GM23338 (cell line): ENCODE measurements around the gene KCTD18. TPM values are rescaled to one million over a fixed set of nuclear protein-coding genes. Genes with fewer than 3 reads are reported as not detected.

Experiments used
- ATAC-seq: fragments of 200-7000 bp; cut with Tn5 transposase; 3 replicates; pipeline ENCODE4 v1.9.1; 2020
- DNase-seq: peaks from one replicate; pipeline ENCODE4 v3.0.0-alpha.2; 2015; ENCODE audit warnings: low spot score
- H2AFZ ChIP-seq: fragments of 200-600 bp; sonication (generic); 2 replicates; pipeline ENCODE4 v1.8.0; 2016; ENCODE audit warnings: antibody characterized with exemption, mild to moderate bottlenecking, moderate library complexity
- H3F3A ChIP-seq: fragments of 200-600 bp; sonication (generic); replicated peaks from 2 replicates; pipeline ENCODE4 v1.8.0; 2017; ENCODE audit warnings: antibody characterized with exemption, mixed run types, low read depth
- H3K27ac ChIP-seq: fragments of 200-600 bp; sonication (generic); 2 replicates; pipeline ENCODE4 v1.6.1; 2016; ENCODE audit warnings: low read depth
- H3K27me3 ChIP-seq: fragments of 200-600 bp; sonication (generic); 2 replicates; pipeline ENCODE4 v1.8.0; 2016; ENCODE audit warnings: mild to moderate bottlenecking, mixed run types, moderate library complexity; ENCODE audit not compliant: insufficient read depth
- H3K36me3 ChIP-seq: fragments of 200-600 bp; sonication (generic); 2 replicates; pipeline ENCODE4 v1.8.0; 2016; ENCODE audit warnings: mild to moderate bottlenecking; ENCODE audit not compliant: insufficient read depth
- H3K4me1 ChIP-seq: fragments of 200-600 bp; sonication (generic); 2 replicates; pipeline ENCODE4 v1.8.0; 2016; ENCODE audit warnings: mild to moderate bottlenecking, moderate library complexity; ENCODE audit not compliant: insufficient read depth
- H3K4me2 ChIP-seq: fragments of 200-600 bp; sonication (generic); 2 replicates; pipeline ENCODE4 v1.7.1; 2017; ENCODE audit warnings: mixed run types
- H3K4me3 ChIP-seq: fragments of 200-600 bp; sonication (generic); 2 replicates; pipeline ENCODE4 v1.6.1; 2016; ENCODE audit warnings: mixed run types
- H3K79me2 ChIP-seq: fragments of 200-600 bp; sonication (generic); replicated peaks from 2 replicates; pipeline ENCODE4 v1.8.0; 2017; ENCODE audit warnings: mild to moderate bottlenecking; ENCODE audit not compliant: insufficient read depth
- H3K9me2 ChIP-seq: fragments of 200-600 bp; sonication (generic); 2 replicates; pipeline ENCODE4 v1.8.0; 2017; ENCODE audit not compliant: insufficient read depth
- H4K20me1 ChIP-seq: fragments of 200-600 bp; sonication (generic); replicated peaks from 2 replicates; pipeline ENCODE4 v1.8.0; 2017; ENCODE audit warnings: mild to moderate bottlenecking; ENCODE audit not compliant: insufficient read depth
- H3K27ac Mint-ChIP-seq: 2 replicates; pipeline ENCODE4 v1.8.0; 2020; ENCODE audit warnings: inconsistent platforms, mild to moderate bottlenecking, moderate library complexity, mixed read lengths
- H3K27me3 Mint-ChIP-seq: 3 replicates; pipeline ENCODE4 v1.8.0; 2022; ENCODE audit warnings: low read depth, mild to moderate bottlenecking, moderate library complexity, mixed read lengths, inconsistent platforms; ENCODE audit not compliant: insufficient read depth, poor library complexity
- H3K36me3 Mint-ChIP-seq: 3 replicates; pipeline ENCODE4 v1.8.0; 2021; ENCODE audit warnings: low read depth, mild to moderate bottlenecking, inconsistent platforms, moderate library complexity, mixed read lengths
- H3K4me1 Mint-ChIP-seq: 3 replicates; pipeline ENCODE4 v1.8.0; 2020; ENCODE audit warnings: mild to moderate bottlenecking, inconsistent platforms, mixed read lengths
- H3K4me3 Mint-ChIP-seq: 3 replicates; pipeline ENCODE4 v1.8.0; 2021; ENCODE audit warnings: moderate library complexity, mild to moderate bottlenecking, inconsistent platforms, mixed read lengths
- H3K9me3 Mint-ChIP-seq: 3 replicates; pipeline ENCODE4 v1.8.0; 2020; ENCODE audit warnings: moderate library complexity, mild to moderate bottlenecking, inconsistent platforms, mixed read lengths
- CREB1 ChIP-seq: fragments of 250-450 bp; sonication (Bioruptor Pico); IDR thresholded peaks from 2 replicates; pipeline ENCODE4 v1.5.0; 2020; ENCODE audit warnings: low read depth, mild to moderate bottlenecking, moderate library complexity
- CTCF ChIP-seq, 2 experiments: fragments of 200-600 bp in 1 of 2; sonication (generic) in 1 of 2; conservative IDR thresholded peaks; 2 replicates each; pipeline versions ENCODE4 v1.5.1 to v1.6.1; 2016 to 2017; ENCODE audit warnings: antibody characterized with exemption in 2 of 2, low read depth in 2 of 2, mild to moderate bottlenecking in 2 of 2, moderate library complexity in 1 of 2
- EZH2phosphoT487 ChIP-seq: fragments of 200-600 bp; sonication (generic); IDR thresholded peaks from one replicate; pipeline ENCODE4 v1.8.1; 2018; ENCODE audit warnings: antibody characterized with exemption; ENCODE audit not compliant: unreplicated experiment
- JUNB ChIP-seq: IDR thresholded peaks from one replicate; pipeline ENCODE4 v1.6.1; 2016; ENCODE audit warnings: antibody characterized with exemption; ENCODE audit not compliant: unreplicated experiment
- POLR2AphosphoS5 ChIP-seq: IDR thresholded peaks from 2 replicates; pipeline ENCODE4 v1.6.1; 2016; ENCODE audit warnings: antibody characterized with exemption, low read depth
- ZNF462 ChIP-seq: fragments of 250-450 bp; sonication (Bioruptor Pico); IDR thresholded peaks from 2 replicates; pipeline ENCODE4 v1.5.0; 2020; ENCODE audit warnings: mild to moderate bottlenecking, moderate library complexity
- polyA plus RNA-seq: library from polyadenylated mRNA; unstranded; fragments of >200 nt; fragmentation: Nextera tagmentation; extraction: Ambion mirVana; gene quantifications from 2 replicates; pipeline ENCODE4 v1.2.1, GENCODE V29; 2016
- total RNA-seq: library from RNA; depleted of rRNA; stranded (reverse); fragments of >200 nt; shearing (Covaris generic); gene quantifications from 2 replicates; pipeline ENCODE4 v1.2.3, GENCODE V29; 2014

KCTD18 gene
- total and polyA plus RNA-seq, 2 experiments from 2014 or later, result 3.3 to 4.7 TPM

- Mint-ChIP-seq H3K27ac (no peak overlapping the region), H3K4me3 (no peak overlapping the region), H3K4me1 (peaks cover 7% of the 10 kb centered on the region; the same call in 1 of the 3 replicates), H3K36me3 (no peaks in the 10 kb centered on the region), H3K9me3 (no peaks in the 10 kb centered on the region), H3K27me3 (no peaks in the 10 kb centered on the region)
- no peak overlapping the region for H2AFZ ChIP-seq
- no peaks in the 10 kb centered on the region for H3K27me3 ChIP-seq
- no peak overlapping the region for H3K4me3 ChIP-seq
- H3K27ac ChIP-seq, result no peak overlapping the region
- no peak for ATAC-seq
- no peaks in the 10 kb centered on the region for H3K36me3 ChIP-seq
- peaks cover 18% of the 10 kb centered on the region for H3K79me2 ChIP-seq
- no peak for DNase-seq
- H3F3A ChIP-seq, result 0 out of 2 replicates have a peak, but pooled peaks cover 2% of the 10 kb centered on the region
- H3K9me2 ChIP-seq, result no peaks in the 10 kb centered on the region
- H4K20me1 ChIP-seq, result peaks cover 8% of the 10 kb centered on the region; the same call in 1 of the 2 replicates
- TF ChIP-seq POLR2AphosphoS5 (no peak), ZNF462 (CRISPR knock-in tag) (no peak), JUNB (no peak), CTCF (conservative IDR thresholded peaks at IDR 0.05; ENCODE audit: low read depth in 2 of 2) (0 out of 4 replicates have a peak, but pooled peaks of 1 of the 2 experiments have one; percentile 4), EZH2phosphoT487 (no peak), CREB1 (no peak)
- peaks cover 12% of the 10 kb centered on the region for H3K4me1 ChIP-seq
- H3K4me2 ChIP-seq, result no peak overlapping the region
These were observed 13.3 kb upstream of the KCTD18 start for GRCh38 chr2:200523158-200523557.
